ENCODE results near the gene UCKL1.

Gene UCKL1

GRCh38 chr20:63897978-63898561, 58.1 kb downstream of the UCKL1 start:
- no peaks in the 10 kb centered on the region for H3K9me3 Mint-ChIP-seq
- H3K4me3 Mint-ChIP-seq, result peak overlapping the region; percentile 76
- peak overlapping the region; percentile 72 for H3K27ac Mint-ChIP-seq
- H3K36me3 Mint-ChIP-seq, result peaks cover 6% of the 10 kb centered on the region
- H3K27me3 Mint-ChIP-seq, result no peaks in the 10 kb centered on the region
- peaks cover 67% of the 10 kb centered on the region for H3K4me1 Mint-ChIP-seq

GRCh38 chr20:63896264-63897105, 59.7 kb downstream of the UCKL1 start:
- H3K4me3 Mint-ChIP-seq, result peak overlapping the region; percentile 95
- H3K27ac Mint-ChIP-seq, result peak overlapping the region; percentile 98
- H3K36me3 Mint-ChIP-seq, result peaks cover 4% of the 10 kb centered on the region
- H3K4me1 Mint-ChIP-seq, result peaks cover 57% of the 10 kb centered on the region
- no peaks in the 10 kb centered on the region for H3K27me3 Mint-ChIP-seq
- H3K9me3 Mint-ChIP-seq, result no peaks in the 10 kb centered on the region

- peaks cover 51% of the 10 kb centered on the region for H3K4me1 Mint-ChIP-seq
- H3K27me3 Mint-ChIP-seq, result no peaks in the 10 kb centered on the region
- H3K4me3 Mint-ChIP-seq, result peak overlapping the region; percentile 95
- peak overlapping the region; percentile 98 for H3K27ac Mint-ChIP-seq
- no peaks in the 10 kb centered on the region for H3K9me3 Mint-ChIP-seq
- H3K36me3 Mint-ChIP-seq, result peaks cover 4% of the 10 kb centered on the region
These were observed 60.3 kb downstream of the UCKL1 start for GRCh38 chr20:63895952-63896263.

GRCh38 chr20:63895202-63895951, 60.8 kb downstream of the UCKL1 start:
- H3K9me3 Mint-ChIP-seq, result no peaks in the 10 kb centered on the region
- H3K4me1 Mint-ChIP-seq, result peaks cover 46% of the 10 kb centered on the region
- H3K27ac Mint-ChIP-seq, result peak overlapping the region; percentile 98
- no peaks in the 10 kb centered on the region for H3K27me3 Mint-ChIP-seq
- H3K36me3 Mint-ChIP-seq, result peaks cover 4% of the 10 kb centered on the region
- H3K4me3 Mint-ChIP-seq, result peak overlapping the region; percentile 95

- peaks cover 44% of the 10 kb centered on the region for H3K4me1 Mint-ChIP-seq
- peak within 1 kb of the TSS; percentile 98 for H3K27ac Mint-ChIP-seq
These were observed 61.6 kb downstream of the UCKL1 start, which contains the start of gene DNAJC5 for GRCh38 chr20:63894358-63895201. TSS of gene DNAJC5 (plus strand) at chr20:63895126. CDS start at chr20:63928346, 33,220 bp downstream.

GRCh38 chr20:63893999-63894357, 62.2 kb downstream of the UCKL1 start:
- H3K27ac Mint-ChIP-seq, result peak overlapping the region; percentile 92
- no peaks in the 10 kb centered on the region for H3K9me3 Mint-ChIP-seq
- H3K27me3 Mint-ChIP-seq, result no peaks in the 10 kb centered on the region
- peak overlapping the region; percentile 78 for H3K4me3 Mint-ChIP-seq
- peaks cover 4% of the 10 kb centered on the region for H3K36me3 Mint-ChIP-seq
- peaks cover 39% of the 10 kb centered on the region for H3K4me1 Mint-ChIP-seq

More at GRCh38 chr20:63894358-63895201, 61.6 kb downstream of the UCKL1 start, which contains the start of gene DNAJC5:
- Mint-ChIP-seq H3K27me3 (no peaks in the 10 kb centered on the region), H3K4me3 (peak within 1 kb of the TSS; percentile 95), H3K9me3 (no peaks in the 10 kb centered on the region), H3K36me3 (peaks cover 4% of the 10 kb centered on the region)

GRCh38 chr20:63892402-63892801, 63.8 kb downstream of the UCKL1 start:
- H3K4me3 Mint-ChIP-seq, result no peak overlapping the region
- peaks cover 4% of the 10 kb centered on the region for H3K36me3 Mint-ChIP-seq
- no peaks in the 10 kb centered on the region for H3K27me3 Mint-ChIP-seq
- H3K27ac Mint-ChIP-seq, result no peak overlapping the region
- H3K4me1 Mint-ChIP-seq, result peaks cover 23% of the 10 kb centered on the region
- H3K9me3 Mint-ChIP-seq, result no peaks in the 10 kb centered on the region

- peaks cover 2% of the 10 kb centered on the region for H3K36me3 Mint-ChIP-seq
- no peak overlapping the region for H3K4me3 Mint-ChIP-seq
- H3K27me3 Mint-ChIP-seq, result no peaks in the 10 kb centered on the region
- peaks cover 14% of the 10 kb centered on the region for H3K4me1 Mint-ChIP-seq
- H3K27ac Mint-ChIP-seq, result no peak overlapping the region
- H3K9me3 Mint-ChIP-seq, result no peaks in the 10 kb centered on the region
These were observed 64.9 kb downstream of the UCKL1 start for GRCh38 chr20:63891061-63892002.

- Mint-ChIP-seq H3K9me3 (no peaks in the 10 kb centered on the region), H3K27ac (no peak overlapping the region), H3K27me3 (no peaks in the 10 kb centered on the region), H3K4me3 (no peak overlapping the region), H3K36me3 (peaks cover 2% of the 10 kb centered on the region), H3K4me1 (peaks cover 8% of the 10 kb centered on the region)
These were observed 65.6 kb downstream of the UCKL1 start for GRCh38 chr20:63890616-63891015.

GRCh38 chr20:63890201-63890576, 66.0 kb downstream of the UCKL1 start:
- no peak overlapping the region for H3K27ac Mint-ChIP-seq
- H3K36me3 Mint-ChIP-seq, result peaks cover 2% of the 10 kb centered on the region
- no peaks in the 10 kb centered on the region for H3K9me3 Mint-ChIP-seq
- no peak overlapping the region for H3K4me3 Mint-ChIP-seq
- no peaks in the 10 kb centered on the region for H3K27me3 Mint-ChIP-seq
- peaks cover 8% of the 10 kb centered on the region for H3K4me1 Mint-ChIP-seq

Data from activated naive CD4-positive, alpha-beta T cell treated with anti-CD3 and anti-CD28 coated beads, Interleukin-2, amount 50 U/mL, for 24 hours (primary cell).